H7 (cell line): ENCODE results near the gene PHKG1. TPM values are rescaled to one million over a fixed set of nuclear protein-coding genes. Genes with fewer than 3 reads are reported as not detected.
"Not testable (repeated sequence)": the region's sequence is repeated elsewhere in the genome, so short reads cannot be mapped to it uniquely, and the experiment has no call there.

Experiments used
- DNase-seq: peaks from one replicate; pipeline ENCODE4 v3.0.0; 2012
- H3K27me3 ChIP-seq: 2 replicates; pipeline ENCODE4 v1.6.0; 2011; ENCODE audit warnings: mild to moderate bottlenecking, low read length; ENCODE audit not compliant: control insufficient read depth, insufficient read depth
- H3K36me3 ChIP-seq: replicated peaks from 2 replicates; pipeline ENCODE4 v1.5.1; 2011; ENCODE audit warnings: low read length; ENCODE audit not compliant: control insufficient read depth, insufficient read depth
- H3K4me3 ChIP-seq: 2 replicates; pipeline ENCODE4 v1.5.1; 2011; ENCODE audit warnings: low read depth, mild to moderate bottlenecking, control low read depth, low read length, moderate library complexity; ENCODE audit not compliant: insufficient read depth
- total RNA-seq: library from RNA; depleted of rRNA; stranded (reverse); fragments of >200 nt; shearing (Covaris generic); gene quantifications from 2 replicates; pipeline ENCODE4 v1.2.3, GENCODE V29; 2014; rRNA removed

The PHKG1 gene
- total RNA-seq, 1 experiment from 2014 or later = 0.14 TPM

DNA sequence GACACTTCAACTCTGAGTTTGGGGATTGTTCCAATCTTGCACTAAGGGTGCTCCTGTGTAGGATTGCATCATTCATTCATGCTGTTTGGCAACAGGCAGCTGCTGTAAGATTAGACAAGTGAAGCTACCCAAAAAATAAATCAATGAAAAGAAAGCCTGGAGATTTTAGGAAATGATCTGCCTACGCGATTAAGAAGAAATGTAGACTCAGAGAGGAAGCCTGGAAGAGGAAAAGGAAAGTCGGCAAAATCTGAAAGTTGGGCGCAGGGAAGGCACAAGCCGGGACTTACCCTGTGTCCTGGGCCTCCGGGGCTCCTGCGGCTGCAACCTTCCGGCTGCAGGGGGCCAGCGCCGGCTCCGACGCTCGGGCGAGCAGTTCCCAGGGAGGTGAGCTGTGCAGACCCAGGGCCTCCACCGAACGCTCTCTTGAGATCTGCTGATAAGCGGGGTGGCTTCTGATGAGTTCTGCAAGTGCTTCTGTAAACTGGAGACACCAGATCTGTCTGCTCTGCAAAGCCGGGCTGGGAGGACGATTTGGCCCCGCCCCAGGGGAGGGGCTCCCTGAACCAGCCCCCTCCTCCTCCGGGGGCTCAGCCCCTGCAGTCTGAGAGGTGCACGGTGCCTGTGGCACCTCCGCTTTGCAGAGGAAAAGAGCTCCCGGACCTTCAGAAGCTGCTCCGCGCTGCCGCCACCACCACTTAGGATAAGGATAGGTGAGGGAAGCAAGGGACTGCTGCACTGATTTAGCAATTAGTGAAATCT, 58.9 kb downstream of the PHKG1 start:
- Histone ChIP-seq H3K27me3 (no peaks in the 10 kb centered on the region), H3K4me3 (peak overlapping the region; percentile 76), H3K36me3 (peaks cover 4% of the 10 kb centered on the region)
- DNase-seq = peak; percentile 97

DNA sequence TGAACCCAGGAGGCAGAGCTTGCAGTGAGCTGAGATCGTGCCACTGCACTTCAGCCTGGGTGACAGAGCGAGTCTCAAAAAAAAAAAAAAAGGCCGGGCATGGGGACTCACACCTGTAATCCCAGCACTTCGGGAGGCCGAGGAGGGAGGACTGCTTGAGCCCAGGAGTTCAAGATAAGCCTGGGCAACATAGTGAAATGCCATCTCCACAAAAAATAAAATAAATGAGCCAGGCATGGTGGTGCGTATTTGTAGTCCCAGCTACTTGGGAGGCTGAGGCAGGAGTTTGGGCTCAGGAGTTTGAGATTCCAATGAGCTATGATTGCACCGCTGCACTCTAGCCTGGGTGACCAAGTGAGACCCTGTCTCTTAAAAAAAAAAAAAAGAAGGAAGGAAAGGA, 60.2 kb downstream of the PHKG1 start:
- H3K36me3 ChIP-seq = peaks cover 10% of the 10 kb centered on the region
- DNase-seq, H3K4me3 ChIP-seq, H3K27me3 ChIP-seq: not testable (repeated sequence)

DNA sequence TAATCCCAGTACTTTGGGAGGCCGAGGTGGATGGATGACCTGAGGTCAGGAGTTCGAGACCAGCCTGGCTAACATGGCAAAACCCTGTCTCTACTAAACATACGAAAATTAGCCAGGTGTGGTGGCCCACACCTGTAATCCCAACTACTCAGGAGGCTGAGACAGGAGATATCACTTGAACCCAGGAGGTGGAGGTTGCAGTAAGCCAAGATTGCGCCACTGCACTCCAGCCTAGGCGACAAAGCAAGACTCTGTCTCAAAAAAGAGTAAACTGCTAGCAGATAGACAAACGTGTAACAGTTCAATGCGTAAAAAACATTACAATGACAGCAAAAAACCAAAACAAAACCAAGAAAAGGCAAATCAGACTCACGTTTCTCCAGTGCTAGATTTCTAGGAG, 61.2 kb downstream of the PHKG1 start:
- not testable (repeated sequence) for H3K4me3 ChIP-seq, DNase-seq

DNA sequence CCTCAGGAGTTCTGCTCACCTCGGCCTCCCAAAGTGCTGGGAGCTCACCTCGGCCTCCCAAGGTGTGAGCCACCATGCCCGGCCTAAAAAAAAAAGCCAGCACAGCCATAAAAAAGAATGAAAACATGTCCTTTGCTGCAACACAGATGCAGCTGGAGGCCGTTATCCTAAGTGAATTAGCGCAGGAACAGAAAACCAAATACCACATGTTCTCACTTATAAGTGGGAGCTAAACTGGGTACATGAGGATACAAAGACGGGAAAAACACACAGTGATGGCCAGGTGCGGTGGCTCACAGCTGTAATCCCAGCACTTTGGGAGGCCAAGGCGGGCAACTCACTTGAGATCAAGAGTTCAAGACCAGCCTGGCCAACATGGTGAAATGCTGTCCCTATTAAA, 62.4 kb downstream of the PHKG1 start:
- no peaks in the 10 kb centered on the region for H3K27me3 ChIP-seq
- no peak for DNase-seq
- H3K4me3 ChIP-seq = no peak overlapping the region
- H3K36me3 ChIP-seq = peaks cover 12% of the 10 kb centered on the region

More for the DNA sequence above, 61.2 kb downstream of the PHKG1 start:
- not testable (repeated sequence) for H3K27me3 ChIP-seq
- peaks cover 11% of the 10 kb centered on the region for H3K36me3 ChIP-seq

Other genes starting within 250 kb of the PHKG1 start
- not detected in 2 replicates for gene SEPTIN14, start 230.2 kb downstream of the PHKG1 start, total RNA-seq
- gene ZNF713, start 205.5 kb downstream of the PHKG1 start, total RNA-seq = 1.5 and 2.0 TPM in 2 replicates
- 22.1 and 25.7 TPM in 2 replicates for gene MRPS17, start 141.1 kb downstream of the PHKG1 start, total RNA-seq
- gene NIPSNAP2, start 128.4 kb downstream of the PHKG1 start, total RNA-seq = 56.5 and 80.3 TPM in 2 replicates
- gene PSPH, start 41.5 kb downstream of the PHKG1 start, total RNA-seq = 50.4 and 66.8 TPM in 2 replicates
- 284 and 324 TPM in 2 replicates for gene CCT6A, start 41.2 kb downstream of the PHKG1 start, total RNA-seq
- gene SUMF2, start 28.7 kb downstream of the PHKG1 start, total RNA-seq = 107 and 109 TPM in 2 replicates
- 174 and 191 TPM in 2 replicates for gene CHCHD2, start 13.5 kb upstream of the PHKG1 start, total RNA-seq
- not detected in 2 replicates for gene NUPR2, start 23.5 kb upstream of the PHKG1 start, total RNA-seq